ENCODE data around the gene SUSD6. TPM values are rescaled to one million over a fixed set of nuclear protein-coding genes. Genes with fewer than 3 reads are reported as not detected.
"Not testable (repeated sequence)": the region's sequence is repeated elsewhere in the genome, so short reads cannot be mapped to it uniquely, and the experiment has no call there.

The SUSD6 gene
- total RNA-seq, 1 donor from 2014 or later = 80.1 TPM

- TF ChIP-seq CTCF (IDR thresholded peaks at IDR 0.05) = no peak
- Histone ChIP-seq H3K36me3 (no peaks in the 10 kb centered on the region), H3K4me1 (peaks cover 72% of the 10 kb centered on the region), H3K9me3 (peaks cover 7% of the 10 kb centered on the region), H3K27ac (peak overlapping the region; percentile 68), H3K27me3 (ENCODE audit: low read depth) (no peaks in the 10 kb centered on the region), H3K4me3 (no peak overlapping the region)
- intact Hi-C loops (cut with DNase I) = no loop called here
- ATAC-seq = peak; percentile 28 to 47
- DNase-seq = no peak
Observed at GRCh38 chr14:69637503-69638031, 26.2 kb downstream of the SUSD6 start.

- no peak for TF ChIP-seq CTCF (IDR thresholded peaks at IDR 0.05)
Observed at GRCh38 chr14:69640931-69641330, 29.5 kb downstream of the SUSD6 start.

GRCh38 chr14:69642212-69642793 is 30.9 kb downstream of the SUSD6 start:
- peaks cover 66% of the 10 kb centered on the region for H3K4me1 ChIP-seq
- DNase-seq; H3K36me3 ChIP-seq; intact Hi-C loops (cut with DNase I); H3K27ac ChIP-seq; ATAC-seq; H3K9me3 ChIP-seq; H3K27me3 ChIP-seq (ENCODE audit: low read depth); H3K4me3 ChIP-seq: not testable (repeated sequence)

More at GRCh38 chr14:69640931-69641330, 29.5 kb downstream of the SUSD6 start:
- Histone ChIP-seq H3K27ac (no peak overlapping the region), H3K4me1 (peaks cover 72% of the 10 kb centered on the region), H3K27me3 (ENCODE audit: low read depth) (no peaks in the 10 kb centered on the region), H3K9me3 (peaks cover 7% of the 10 kb centered on the region), H3K36me3 (no peaks in the 10 kb centered on the region), H3K4me3 (no peak overlapping the region)
- no peak for DNase-seq
- intact Hi-C loops (cut with DNase I) = no loop called here
- no peak for ATAC-seq

- Histone ChIP-seq H3K27ac (peak overlapping the region; percentile 32), H3K36me3 (no peaks in the 10 kb centered on the region), H3K4me1 (peaks cover 67% of the 10 kb centered on the region), H3K4me3 (no peak overlapping the region), H3K27me3 (ENCODE audit: low read depth) (no peaks in the 10 kb centered on the region), H3K9me3 (peaks cover 7% of the 10 kb centered on the region)
- ATAC-seq (peak; percentile 79 to 87), DNase-seq (peak; percentile 63)
- no peak for TF ChIP-seq CTCF (IDR thresholded peaks at IDR 0.05)
- intact Hi-C loops (cut with DNase I) = no loop called here
Observed at GRCh38 chr14:69643430-69644200, 32.2 kb downstream of the SUSD6 start.

- H3K4me3 ChIP-seq = no peak overlapping the region
- H3K27me3 ChIP-seq (ENCODE audit: low read depth) = no peaks in the 10 kb centered on the region
- DNase-seq (no peak), ATAC-seq (peak in 1 of 2 donors; percentile 31)
- no peak for TF ChIP-seq CTCF (IDR thresholded peaks at IDR 0.05)
- H3K27ac ChIP-seq = peak overlapping the region; percentile 61
- peaks cover 68% of the 10 kb centered on the region for H3K4me1 ChIP-seq
- intact Hi-C loops (cut with DNase I) = no loop called here
- no peaks in the 10 kb centered on the region for H3K36me3 ChIP-seq
- H3K9me3 ChIP-seq = peaks cover 7% of the 10 kb centered on the region
Observed at GRCh38 chr14:69644814-69645213, 33.4 kb downstream of the SUSD6 start.

- TF ChIP-seq CTCF (IDR thresholded peaks at IDR 0.05) = no peak
- intact Hi-C loops (cut with DNase I) = no loop called here
- Histone ChIP-seq H3K4me1 (peaks cover 90% of the 10 kb centered on the region), H3K4me3 (no peak overlapping the region), H3K27me3 (ENCODE audit: low read depth) (no peaks in the 10 kb centered on the region), H3K36me3 (no peaks in the 10 kb centered on the region), H3K9me3 (no peaks in the 10 kb centered on the region), H3K27ac (no peak overlapping the region)
- ATAC-seq = peak in 1 of 2 donors; percentile 45
- DNase-seq = no peak
Observed at GRCh38 chr14:69647213-69647612, 35.8 kb downstream of the SUSD6 start.

GRCh38 chr14:69647642-69648041 is 36.2 kb downstream of the SUSD6 start:
- peaks cover 94% of the 10 kb centered on the region for H3K4me1 ChIP-seq
- H3K4me3 ChIP-seq; ATAC-seq; DNase-seq; H3K36me3 ChIP-seq; H3K9me3 ChIP-seq; H3K27me3 ChIP-seq (ENCODE audit: low read depth); intact Hi-C loops (cut with DNase I): not testable (repeated sequence)
- H3K27ac ChIP-seq = peak overlapping the region; percentile 61
